Measurements from ENCODE around the gene AVEN. TPM values are rescaled to one million over a fixed set of nuclear protein-coding genes. Genes with fewer than 3 reads are reported as not detected.

Gene AVEN
- total and polyA plus RNA-seq, 2 of the 4 experiments (the other 2 are of a cell fraction): 9.1 to 17.6 TPM

DNA sequence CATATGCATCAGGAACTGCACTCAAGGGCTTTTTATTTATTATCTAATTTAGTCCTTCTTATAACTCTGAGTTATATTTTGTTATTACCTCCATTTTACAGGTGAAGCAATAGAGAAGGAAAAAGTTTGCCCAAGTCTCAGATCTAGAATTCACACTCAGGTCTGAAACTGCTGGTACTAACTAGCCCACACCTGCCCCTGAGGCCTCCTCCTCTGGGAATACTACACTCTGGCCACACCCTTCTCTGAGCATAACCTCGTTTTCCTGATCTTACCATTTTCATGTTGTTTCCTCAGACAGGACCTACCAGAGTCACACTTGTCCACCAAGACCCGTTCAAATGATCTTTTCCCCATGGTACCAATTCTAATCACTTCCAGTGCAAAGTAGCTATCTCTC is 164.8 kb downstream of the AVEN start:
- no peak overlapping the region for H2BK120ac ChIP-seq (ENCODE audit: low read depth, low read length)
- no peak overlapping the region for H3K27ac ChIP-seq (ENCODE audit: insufficient read depth, low read length)
- H3K9me3 ChIP-seq (ENCODE audit: control insufficient read depth, insufficient read depth, low read length): no peaks in the 10 kb centered on the region
- ATAC-seq (ENCODE audit: low read depth): no peak
- no peaks in the 10 kb centered on the region for H3K4me1 ChIP-seq (ENCODE audit: control insufficient read depth, insufficient read depth, low read length)
- H2BK15ac ChIP-seq (ENCODE audit: low read depth, low read length): no peak overlapping the region
- no peak for DNase-seq
- no peak overlapping the region for H4K5ac ChIP-seq (ENCODE audit: low read depth, low read length)
- H2AFZ ChIP-seq (replicated peaks; ENCODE audit: low read length, poor library complexity): no peak overlapping the region
- ChIA-PET CTCF (interaction anchor here (0.6 kb wide), 1 partner anchor 83 kb away, joined by 3 read pairs; no protein-coding TSS in a partner anchor), POLR2A (ENCODE audit: unreplicated experiment) (no interaction called here)
- 70% methylated on average over 1 of the region's 2 CpGs; no CpG with 5 or more reads in 1 of the 2 experiments for WGBS, 2 experiments (ENCODE audit: extremely low coverage in 2 of 2, insufficient read length in 1 of 2)
- in situ Hi-C loops (cut with MboI; ENCODE audit: low sequenced_read_pairs) (no loop called here), intact Hi-C loops (cut with micrococcal nuclease) (no loop called here), dilution Hi-C loops (cut with HindIII; ENCODE audit: low sequenced_read_pairs, unreplicated experiment) (no loop called here)
- H3K79me1 ChIP-seq (ENCODE audit: low read depth in 1 of 2, low read length in 2 of 2): no peaks in the 10 kb centered on the region
- no peak overlapping the region for H3K23ac ChIP-seq (ENCODE audit: low read depth, low read length)
- no peak overlapping the region for H4K91ac ChIP-seq (ENCODE audit: insufficient read depth, low read depth, low read length)
- TF ChIP-seq RCOR1 (IDR thresholded peaks at IDR 0.05; ENCODE audit: insufficient replicate concordance, low read length): no peak
- no peak for TF ChIP-seq SMC3 (IDR thresholded peaks at IDR 0.05; ENCODE audit: low read depth, low read length)
- TF ChIP-seq, protein P1, sequence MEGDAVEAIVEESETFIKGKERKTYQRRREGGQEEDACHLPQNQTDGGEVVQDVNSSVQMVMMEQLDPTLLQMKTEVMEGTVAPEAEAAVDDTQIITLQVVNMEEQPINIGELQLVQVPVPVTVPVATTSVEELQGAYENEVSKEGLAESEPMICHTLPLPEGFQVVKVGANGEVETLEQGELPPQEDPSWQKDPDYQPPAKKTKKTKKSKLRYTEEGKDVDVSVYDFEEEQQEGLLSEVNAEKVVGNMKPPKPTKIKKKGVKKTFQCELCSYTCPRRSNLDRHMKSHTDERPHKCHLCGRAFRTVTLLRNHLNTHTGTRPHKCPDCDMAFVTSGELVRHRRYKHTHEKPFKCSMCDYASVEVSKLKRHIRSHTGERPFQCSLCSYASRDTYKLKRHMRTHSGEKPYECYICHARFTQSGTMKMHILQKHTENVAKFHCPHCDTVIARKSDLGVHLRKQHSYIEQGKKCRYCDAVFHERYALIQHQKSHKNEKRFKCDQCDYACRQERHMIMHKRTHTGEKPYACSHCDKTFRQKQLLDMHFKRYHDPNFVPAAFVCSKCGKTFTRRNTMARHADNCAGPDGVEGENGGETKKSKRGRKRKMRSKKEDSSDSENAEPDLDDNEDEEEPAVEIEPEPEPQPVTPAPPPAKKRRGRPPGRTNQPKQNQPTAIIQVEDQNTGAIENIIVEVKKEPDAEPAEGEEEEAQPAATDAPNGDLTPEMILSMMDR (conservative IDR thresholded peaks at IDR 0.05; ENCODE audit: low read depth, low read length): no peak
- TF ChIP-seq RAD21 (IDR thresholded peaks at IDR 0.05; ENCODE audit: low read length): no peak
- TF ChIP-seq CHD1 (IDR thresholded peaks at IDR 0.05; ENCODE audit: low read depth, low read length): no peak
- TF ChIP-seq POLR2A (IDR thresholded peaks at IDR 0.05; ENCODE audit: low read depth, low read length): no peak
- TF ChIP-seq, protein P2, sequence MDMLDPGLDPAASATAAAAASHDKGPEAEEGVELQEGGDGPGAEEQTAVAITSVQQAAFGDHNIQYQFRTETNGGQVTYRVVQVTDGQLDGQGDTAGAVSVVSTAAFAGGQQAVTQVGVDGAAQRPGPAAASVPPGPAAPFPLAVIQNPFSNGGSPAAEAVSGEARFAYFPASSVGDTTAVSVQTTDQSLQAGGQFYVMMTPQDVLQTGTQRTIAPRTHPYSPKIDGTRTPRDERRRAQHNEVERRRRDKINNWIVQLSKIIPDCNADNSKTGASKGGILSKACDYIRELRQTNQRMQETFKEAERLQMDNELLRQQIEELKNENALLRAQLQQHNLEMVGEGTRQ (IDR thresholded peaks at IDR 0.05; ENCODE audit: low read depth, low read length): no peak
- no peak for TF ChIP-seq FOS (IDR thresholded peaks at IDR 0.05; ENCODE audit: low read depth, low read length)
- no peak for TF ChIP-seq MAFK (IDR thresholded peaks at IDR 0.05; ENCODE audit: low read depth, low read length)
- no peak for TF ChIP-seq BHLHE40 (IDR thresholded peaks at IDR 0.05; ENCODE audit: low read depth, low read length)
- TF ChIP-seq MXI1 (IDR thresholded peaks at IDR 0.05; ENCODE audit: borderline replicate concordance, low read depth, low read length): no peak
- TF ChIP-seq, protein P3, sequence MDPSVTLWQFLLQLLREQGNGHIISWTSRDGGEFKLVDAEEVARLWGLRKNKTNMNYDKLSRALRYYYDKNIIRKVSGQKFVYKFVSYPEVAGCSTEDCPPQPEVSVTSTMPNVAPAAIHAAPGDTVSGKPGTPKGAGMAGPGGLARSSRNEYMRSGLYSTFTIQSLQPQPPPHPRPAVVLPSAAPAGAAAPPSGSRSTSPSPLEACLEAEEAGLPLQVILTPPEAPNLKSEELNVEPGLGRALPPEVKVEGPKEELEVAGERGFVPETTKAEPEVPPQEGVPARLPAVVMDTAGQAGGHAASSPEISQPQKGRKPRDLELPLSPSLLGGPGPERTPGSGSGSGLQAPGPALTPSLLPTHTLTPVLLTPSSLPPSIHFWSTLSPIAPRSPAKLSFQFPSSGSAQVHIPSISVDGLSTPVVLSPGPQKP (IDR thresholded peaks at IDR 0.05; ENCODE audit: borderline replicate concordance, low read depth, low read length): no peak
- TF ChIP-seq RFX5 (IDR thresholded peaks at IDR 0.05; ENCODE audit: low read depth, low read length): no peak
- TF ChIP-seq CEBPB (IDR thresholded peaks at IDR 0.05; ENCODE audit: low read depth, low read length): no peak
- no peak for TF ChIP-seq MAZ (IDR thresholded peaks at IDR 0.05; ENCODE audit: borderline replicate concordance, low read depth, low read length)
- no peak for TF ChIP-seq NFE2L2 (IDR thresholded peaks at IDR 0.05; ENCODE audit: low read depth, low read length)
- H3K4ac ChIP-seq (ENCODE audit: low read depth, low read length): no peak overlapping the region
- H2BK20ac ChIP-seq (ENCODE audit: low read depth, low read length): no peak overlapping the region
- no peak overlapping the region for H3K9ac ChIP-seq (ENCODE audit: low read depth, low read length)
- H3K27me3 ChIP-seq (ENCODE audit: control insufficient read depth, insufficient read depth, low read length): no peaks in the 10 kb centered on the region
- H2AK9ac ChIP-seq (replicated peaks; ENCODE audit: low read depth, low read length, poor library complexity): no peak overlapping the region
- no peak overlapping the region for H3K56ac ChIP-seq (ENCODE audit: extremely low read depth, insufficient read depth, low read length)
- no peak overlapping the region for H4K8ac ChIP-seq (ENCODE audit: low read depth in 2 of 2, low read length in 2 of 2)
- 0 out of 2 replicates have a peak, but pooled peaks cover 3% of the 10 kb centered on the region for H3K9me1 ChIP-seq (ENCODE audit: insufficient read depth, low read length)
- H4K20me1 ChIP-seq (ENCODE audit: insufficient read depth, low read length): no peaks in the 10 kb centered on the region
- no peak overlapping the region for H3K4me3 ChIP-seq (ENCODE audit: insufficient read depth, low read depth, low read length)
- no peak overlapping the region for H3K18ac ChIP-seq (ENCODE audit: low read depth, low read length)
- H3K36me3 ChIP-seq (ENCODE audit: control insufficient read depth, insufficient read depth, low read length): no peaks in the 10 kb centered on the region
- H3K14ac ChIP-seq (replicated peaks; ENCODE audit: low read depth, low read length): no peak overlapping the region
- BruUV-seq (replicated peaks): no TSS peak
- H2AK5ac ChIP-seq (ENCODE audit: low read depth, low read length): no peak overlapping the region
- no peak overlapping the region for H3K4me2 ChIP-seq (ENCODE audit: low read depth, low read length)
- H2BK5ac ChIP-seq (ENCODE audit: low read depth, low read length, poor library complexity, severe bottlenecking): no peak overlapping the region

Data from IMR-90 (cell line).